ENCODE measurements around the gene ATF7IP2.
"Not testable (repeated sequence)": the region's sequence is repeated elsewhere in the genome, so short reads cannot be mapped to it uniquely, and the experiment has no call there.

The ATF7IP2 gene

DNA sequence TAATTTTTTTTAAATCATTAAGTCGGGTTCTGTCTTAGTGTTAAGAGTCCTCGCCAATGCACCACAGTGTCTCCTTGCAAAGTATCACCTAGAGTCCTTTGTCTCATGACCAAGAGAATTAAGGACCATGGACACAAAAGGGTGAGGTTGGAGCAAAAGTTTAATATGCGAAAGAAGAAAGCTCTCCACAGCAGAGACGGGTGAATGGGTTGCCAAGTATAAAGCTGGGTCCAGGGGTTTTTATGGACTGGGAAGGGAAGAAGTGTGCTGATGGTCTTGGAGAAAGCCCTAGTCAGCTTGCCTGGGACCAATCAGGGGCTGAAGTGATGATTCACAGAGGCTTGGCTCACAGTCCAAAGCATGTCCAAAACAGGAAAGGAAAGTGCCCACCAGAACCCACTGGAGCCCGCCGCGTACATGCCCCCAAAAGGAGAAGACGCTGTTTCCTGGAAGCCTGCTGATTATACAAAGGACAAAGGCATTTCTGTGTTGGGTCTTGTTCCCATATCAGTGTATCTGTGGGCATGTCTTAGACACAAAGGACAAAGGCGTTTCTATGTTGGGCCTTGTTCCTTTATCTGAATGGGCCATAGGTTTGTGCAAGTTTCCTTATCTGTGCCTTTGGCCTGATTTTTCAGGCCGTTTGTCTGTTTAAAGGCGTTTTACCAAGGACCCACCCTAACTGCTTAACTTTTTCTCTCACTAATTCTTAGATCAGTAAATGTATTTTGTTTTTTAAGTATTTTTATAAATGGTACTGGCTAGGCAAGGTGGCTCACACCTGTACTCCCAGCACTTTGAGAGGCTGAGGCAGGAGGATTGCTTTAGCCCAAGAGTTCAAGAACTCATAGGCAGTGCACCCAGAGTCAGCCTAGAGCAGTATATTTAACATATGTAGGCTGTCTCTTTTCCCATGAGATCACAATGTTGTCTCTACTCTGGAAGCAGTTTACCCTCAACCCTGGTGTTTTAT, 28.7 kb upstream of the ATF7IP2 start:
- H3K27ac ChIP-seq (ENCODE audit: low read depth, low read length): no peak overlapping the region

DNA sequence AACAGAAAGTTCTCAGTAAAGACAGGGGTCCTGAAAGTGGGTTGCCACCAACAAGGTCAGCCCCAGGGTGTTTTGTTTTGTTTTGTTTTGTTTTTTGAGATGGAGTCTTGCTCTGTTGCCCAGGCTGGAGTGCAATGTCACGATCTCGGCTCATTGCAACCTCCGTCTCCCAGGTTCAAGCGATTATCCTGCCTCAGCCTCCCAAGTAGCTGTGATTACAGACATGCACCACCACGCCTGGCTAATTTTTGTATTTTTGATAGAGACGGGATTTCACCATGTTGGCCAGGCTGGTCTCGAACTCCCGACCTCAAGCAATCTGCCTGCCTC, 24.1 kb upstream of the ATF7IP2 start:
- not testable (repeated sequence) for H3K27ac ChIP-seq (ENCODE audit: low read depth, low read length); H3K36me3 ChIP-seq (ENCODE audit: insufficient read depth, low read length); H3K4me1 ChIP-seq (ENCODE audit: control insufficient read depth, insufficient read depth, low read length, unreplicated experiment); H3K4me3 ChIP-seq (ENCODE audit: low read depth, low read length); H2AFZ ChIP-seq (ENCODE audit: low read length, unreplicated experiment); H3K27me3 ChIP-seq (ENCODE audit: insufficient read depth, low read length); H3K79me2 ChIP-seq (ENCODE audit: control insufficient read depth, insufficient read depth, low read length, unreplicated experiment)

More for the DNA sequence above, 28.7 kb upstream of the ATF7IP2 start:
- Histone ChIP-seq H2AFZ (ENCODE audit: low read length, unreplicated experiment) (no peak overlapping the region), H3K36me3 (ENCODE audit: insufficient read depth, low read length) (no peaks in the 10 kb centered on the region), H3K79me2 (ENCODE audit: control insufficient read depth, insufficient read depth, low read length, unreplicated experiment) (no peaks in the 10 kb centered on the region), H3K4me3 (ENCODE audit: low read depth, low read length) (no peak overlapping the region), H3K27me3 (ENCODE audit: insufficient read depth, low read length) (no peaks in the 10 kb centered on the region), H3K4me1 (ENCODE audit: control insufficient read depth, insufficient read depth, low read length, unreplicated experiment) (no peaks in the 10 kb centered on the region)

DNA sequence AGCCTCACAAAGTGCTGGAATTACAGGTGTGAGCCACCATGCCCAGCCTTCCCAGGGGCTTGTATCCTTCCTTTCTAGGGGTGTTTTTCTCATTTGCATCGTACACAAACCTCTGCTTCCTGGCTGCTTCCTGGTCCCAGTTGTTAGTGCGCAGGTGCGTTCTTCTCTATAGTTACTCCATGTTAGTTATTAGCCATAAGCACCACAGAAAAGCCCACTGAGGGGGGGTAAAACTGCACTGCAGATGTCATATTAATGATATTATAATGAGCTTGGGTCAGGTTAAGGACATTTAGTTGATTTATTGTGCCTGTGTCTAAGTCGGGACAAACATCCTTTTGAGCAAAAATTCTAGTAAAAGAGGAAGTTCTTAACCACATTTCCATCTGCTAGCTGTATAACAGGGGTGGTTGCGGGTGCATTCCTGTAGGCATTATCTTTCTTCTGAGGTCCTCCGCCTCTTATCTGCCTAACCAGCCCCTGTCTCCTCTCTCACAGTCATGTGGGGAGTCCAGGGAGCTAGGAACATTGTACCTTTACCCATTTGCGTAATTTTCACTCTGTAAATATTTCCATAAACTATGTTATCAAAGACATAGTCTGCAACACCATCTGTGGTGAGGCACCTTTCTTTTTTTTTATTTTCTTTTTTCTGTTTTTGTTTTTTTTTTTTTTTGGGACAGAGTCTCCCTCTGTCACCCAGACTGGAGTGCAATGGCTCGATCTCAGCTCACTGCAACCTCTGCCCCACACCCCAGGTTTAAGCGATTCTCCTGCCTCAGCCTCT, 23.6 kb upstream of the ATF7IP2 start:
- Histone ChIP-seq H3K27me3 (ENCODE audit: insufficient read depth, low read length) (no peaks in the 10 kb centered on the region), H3K36me3 (ENCODE audit: insufficient read depth, low read length) (no peaks in the 10 kb centered on the region), H3K79me2 (ENCODE audit: control insufficient read depth, insufficient read depth, low read length, unreplicated experiment) (no peaks in the 10 kb centered on the region), H3K4me1 (ENCODE audit: control insufficient read depth, insufficient read depth, low read length, unreplicated experiment) (no peaks in the 10 kb centered on the region), H3K27ac (ENCODE audit: low read depth, low read length) (no peak overlapping the region), H3K4me3 (ENCODE audit: low read depth, low read length) (no peak overlapping the region), H2AFZ (ENCODE audit: low read length, unreplicated experiment) (no peak overlapping the region)

DNA sequence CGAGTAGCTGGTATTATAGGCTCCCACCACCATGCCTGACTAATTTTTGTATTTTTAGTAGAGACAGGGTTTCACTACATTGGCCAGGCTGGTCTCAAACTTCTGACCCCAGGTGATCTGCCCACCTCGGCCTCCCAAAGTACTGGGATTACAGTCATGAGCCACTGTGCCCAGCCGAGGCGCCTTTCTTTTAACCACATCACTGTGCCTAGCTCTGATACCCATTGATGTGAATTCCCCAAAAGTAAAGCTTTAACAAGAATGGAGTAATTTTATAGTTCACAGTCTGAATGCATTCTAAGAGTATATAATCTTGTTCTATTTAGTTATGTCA, 23.0 kb upstream of the ATF7IP2 start:
- not testable (repeated sequence) for H3K27me3 ChIP-seq (ENCODE audit: insufficient read depth, low read length); H3K4me3 ChIP-seq (ENCODE audit: low read depth, low read length); H3K4me1 ChIP-seq (ENCODE audit: control insufficient read depth, insufficient read depth, low read length, unreplicated experiment); H2AFZ ChIP-seq (ENCODE audit: low read length, unreplicated experiment); H3K79me2 ChIP-seq (ENCODE audit: control insufficient read depth, insufficient read depth, low read length, unreplicated experiment); H3K36me3 ChIP-seq (ENCODE audit: insufficient read depth, low read length); H3K27ac ChIP-seq (ENCODE audit: low read depth, low read length)

DNA sequence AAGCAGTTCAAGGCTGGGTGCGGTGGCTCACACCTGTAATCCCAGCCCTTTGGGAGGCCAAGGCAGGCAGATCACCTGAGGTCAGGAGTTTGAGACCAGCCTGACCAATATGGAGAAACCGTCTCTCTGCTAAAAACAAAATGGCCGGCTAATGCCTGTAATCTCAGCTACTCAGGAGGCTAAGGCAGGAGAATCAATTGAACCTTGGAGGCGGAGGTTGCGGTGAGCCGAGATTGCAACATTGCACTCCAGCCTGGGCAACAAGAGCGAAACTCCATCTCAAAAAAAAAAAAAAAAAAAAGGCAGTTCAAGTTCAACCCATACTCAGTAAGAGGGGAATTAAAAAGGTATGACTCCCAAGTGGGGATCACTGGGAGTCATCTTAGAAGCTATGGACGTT, 19.2 kb upstream of the ATF7IP2 start:
- H3K27ac ChIP-seq (ENCODE audit: low read depth, low read length); H3K36me3 ChIP-seq (ENCODE audit: insufficient read depth, low read length); H3K27me3 ChIP-seq (ENCODE audit: insufficient read depth, low read length); H3K4me1 ChIP-seq (ENCODE audit: control insufficient read depth, insufficient read depth, low read length, unreplicated experiment); H2AFZ ChIP-seq (ENCODE audit: low read length, unreplicated experiment); H3K4me3 ChIP-seq (ENCODE audit: low read depth, low read length); H3K79me2 ChIP-seq (ENCODE audit: control insufficient read depth, insufficient read depth, low read length, unreplicated experiment): not testable (repeated sequence)

DNA sequence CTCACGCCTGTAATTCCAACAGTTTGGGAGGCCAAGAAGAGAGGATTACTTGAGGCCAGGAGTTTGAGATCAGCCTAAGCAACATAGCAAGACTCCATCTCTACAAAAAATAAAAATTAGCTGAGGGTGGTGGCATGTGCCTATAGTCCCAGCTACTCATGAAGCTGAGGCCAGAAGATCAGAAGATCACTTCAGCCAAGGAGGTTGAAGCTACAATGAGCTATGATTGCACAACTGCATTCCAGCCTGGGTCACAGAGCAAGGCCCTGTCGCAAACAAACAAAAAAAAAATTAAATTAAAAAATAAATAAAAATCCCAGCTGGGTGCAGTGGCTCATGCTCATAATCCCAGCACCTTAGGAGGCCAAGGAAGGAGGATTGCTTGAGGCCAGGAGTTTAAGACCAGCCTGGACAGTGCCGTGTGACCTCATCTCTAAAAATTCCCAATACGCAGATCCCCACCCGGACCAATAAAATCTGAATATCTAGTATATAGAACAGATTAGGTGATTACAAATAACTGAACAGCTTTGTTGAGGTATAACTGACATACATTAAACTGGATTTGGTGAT, 18.2 kb upstream of the ATF7IP2 start:
- no peaks in the 10 kb centered on the region for H3K36me3 ChIP-seq (ENCODE audit: insufficient read depth, low read length)
- H3K79me2 ChIP-seq (ENCODE audit: control insufficient read depth, insufficient read depth, low read length, unreplicated experiment): no peaks in the 10 kb centered on the region
- H2AFZ ChIP-seq (ENCODE audit: low read length, unreplicated experiment): no peak overlapping the region
- H3K4me3 ChIP-seq (ENCODE audit: low read depth, low read length): no peak overlapping the region
- H3K27ac ChIP-seq (ENCODE audit: low read depth, low read length): no peak overlapping the region
- no peaks in the 10 kb centered on the region for H3K4me1 ChIP-seq (ENCODE audit: control insufficient read depth, insufficient read depth, low read length, unreplicated experiment)
- H3K27me3 ChIP-seq (ENCODE audit: insufficient read depth, low read length): no peaks in the 10 kb centered on the region

DNA sequence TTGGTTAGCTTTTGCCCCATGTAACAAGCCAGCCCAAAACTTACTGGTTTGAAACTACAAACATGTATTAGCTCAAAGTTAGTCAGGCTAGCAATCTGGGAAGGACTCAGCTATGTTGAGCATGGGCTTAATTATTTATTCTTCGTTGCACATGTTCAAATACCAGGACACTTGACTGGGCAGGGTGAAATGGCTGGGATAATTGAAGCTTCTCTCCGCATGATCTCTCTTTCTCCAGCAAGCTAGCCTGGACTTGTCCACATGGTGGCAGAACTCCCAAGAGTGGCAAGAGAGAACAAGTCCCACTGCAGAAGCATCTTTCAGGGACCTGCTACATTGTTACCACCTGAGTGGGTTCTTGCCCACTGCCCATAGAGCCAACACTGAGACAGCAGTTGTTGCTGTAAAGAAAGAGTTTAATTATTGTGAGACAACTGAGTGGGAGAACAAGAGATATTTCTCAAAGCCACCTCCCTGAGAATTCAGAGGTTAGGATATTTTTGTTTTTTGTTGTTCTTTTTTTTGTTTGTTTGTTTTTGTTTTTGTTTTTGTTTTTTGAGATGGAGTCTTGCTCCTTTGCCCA, 16.8 kb upstream of the ATF7IP2 start:
- H3K4me1 ChIP-seq (ENCODE audit: control insufficient read depth, insufficient read depth, low read length, unreplicated experiment): no peaks in the 10 kb centered on the region
- H3K79me2 ChIP-seq (ENCODE audit: control insufficient read depth, insufficient read depth, low read length, unreplicated experiment): no peaks in the 10 kb centered on the region
- H2AFZ ChIP-seq (ENCODE audit: low read length, unreplicated experiment): no peak overlapping the region
- H3K27me3 ChIP-seq (ENCODE audit: insufficient read depth, low read length): no peaks in the 10 kb centered on the region
- no peak overlapping the region for H3K4me3 ChIP-seq (ENCODE audit: low read depth, low read length)
- no peak overlapping the region for H3K27ac ChIP-seq (ENCODE audit: low read depth, low read length)
- no peaks in the 10 kb centered on the region for H3K36me3 ChIP-seq (ENCODE audit: insufficient read depth, low read length)

DNA sequence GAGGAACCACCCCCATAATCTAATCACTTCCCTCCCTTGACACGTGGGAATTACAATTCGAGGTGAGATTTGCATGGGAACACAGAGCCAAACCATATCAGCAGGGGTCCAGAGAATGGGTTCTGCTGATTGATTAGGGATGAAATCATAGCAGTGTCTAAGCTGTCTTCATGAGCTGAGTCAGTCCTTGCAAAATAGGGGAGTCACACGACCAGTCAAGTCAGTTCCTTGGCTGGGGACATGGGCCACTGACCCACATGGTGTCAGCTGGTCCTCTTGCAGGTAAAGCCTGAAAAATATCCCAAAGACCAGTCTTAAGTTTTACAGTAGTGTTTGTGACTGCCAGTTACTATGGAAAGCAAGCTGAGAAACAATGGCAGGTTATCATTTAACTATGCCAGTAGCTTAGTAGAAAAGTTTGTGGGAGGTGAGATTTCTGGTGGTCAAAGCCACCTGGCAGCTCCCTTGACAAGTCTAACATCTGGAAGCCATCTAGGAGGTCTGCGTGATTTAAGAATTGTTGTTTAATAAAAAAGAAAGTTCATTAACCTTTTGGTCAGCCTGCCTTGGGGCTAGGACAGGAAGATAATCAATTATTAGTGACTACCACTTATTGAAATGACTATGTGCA, 15.7 kb upstream of the ATF7IP2 start:
- Histone ChIP-seq H3K4me3 (ENCODE audit: low read depth, low read length) (no peak overlapping the region), H3K4me1 (ENCODE audit: control insufficient read depth, insufficient read depth, low read length, unreplicated experiment) (no peaks in the 10 kb centered on the region), H2AFZ (ENCODE audit: low read length, unreplicated experiment) (no peak overlapping the region), H3K36me3 (ENCODE audit: insufficient read depth, low read length) (no peaks in the 10 kb centered on the region), H3K27ac (ENCODE audit: low read depth, low read length) (no peak overlapping the region), H3K27me3 (ENCODE audit: insufficient read depth, low read length) (no peaks in the 10 kb centered on the region), H3K79me2 (ENCODE audit: control insufficient read depth, insufficient read depth, low read length, unreplicated experiment) (no peaks in the 10 kb centered on the region)

DNA sequence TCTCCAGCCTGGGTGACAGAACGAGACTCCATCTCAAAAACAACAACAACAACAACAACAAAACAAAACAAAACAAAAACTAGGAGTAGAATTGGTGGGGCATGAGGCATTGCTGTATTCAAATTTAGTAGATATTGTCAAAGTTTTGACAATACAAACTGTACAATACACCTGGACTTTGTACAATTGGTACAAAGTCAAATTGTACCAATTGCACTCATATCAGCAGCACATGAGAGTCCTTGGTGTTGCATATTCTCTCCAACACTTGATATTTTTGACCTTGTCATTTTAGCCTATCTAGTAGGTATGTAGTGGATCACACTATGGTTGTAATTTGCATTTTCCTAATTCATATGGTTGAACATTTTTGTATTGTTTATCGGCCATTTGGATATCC, 14.3 kb upstream of the ATF7IP2 start:
- no peak overlapping the region for H3K27ac ChIP-seq (ENCODE audit: low read depth, low read length)
- no peaks in the 10 kb centered on the region for H3K4me1 ChIP-seq (ENCODE audit: control insufficient read depth, insufficient read depth, low read length, unreplicated experiment)
- no peak overlapping the region for H2AFZ ChIP-seq (ENCODE audit: low read length, unreplicated experiment)
- no peaks in the 10 kb centered on the region for H3K36me3 ChIP-seq (ENCODE audit: insufficient read depth, low read length)
- no peaks in the 10 kb centered on the region for H3K79me2 ChIP-seq (ENCODE audit: control insufficient read depth, insufficient read depth, low read length, unreplicated experiment)
- no peak overlapping the region for H3K4me3 ChIP-seq (ENCODE audit: low read depth, low read length)
- no peaks in the 10 kb centered on the region for H3K27me3 ChIP-seq (ENCODE audit: insufficient read depth, low read length)

DNA sequence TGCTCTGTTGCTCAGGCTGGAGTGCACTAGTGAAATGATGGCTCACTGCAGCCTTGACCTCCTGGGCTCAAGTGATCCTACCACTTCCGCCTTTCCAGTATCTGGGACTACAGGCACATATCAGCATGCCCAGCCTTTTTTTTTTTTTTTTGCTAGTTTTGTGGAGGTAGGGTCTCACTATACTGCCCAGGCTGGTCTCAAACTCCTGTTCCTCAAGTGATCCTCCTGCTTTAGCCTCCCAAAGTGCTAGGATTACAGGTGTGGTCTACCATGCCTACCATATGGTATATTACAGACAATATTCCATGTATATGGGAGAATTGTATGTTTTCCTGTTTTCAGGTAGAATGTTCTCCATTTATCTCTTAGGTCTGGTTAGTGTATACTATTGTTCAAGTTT, 12.3 kb upstream of the ATF7IP2 start:
- Histone ChIP-seq H3K4me1 (ENCODE audit: control insufficient read depth, insufficient read depth, low read length, unreplicated experiment) (no peaks in the 10 kb centered on the region), H3K36me3 (ENCODE audit: insufficient read depth, low read length) (no peaks in the 10 kb centered on the region), H3K4me3 (ENCODE audit: low read depth, low read length) (no peak overlapping the region), H3K27me3 (ENCODE audit: insufficient read depth, low read length) (no peaks in the 10 kb centered on the region), H3K79me2 (ENCODE audit: control insufficient read depth, insufficient read depth, low read length, unreplicated experiment) (no peaks in the 10 kb centered on the region), H3K27ac (ENCODE audit: low read depth, low read length) (no peak overlapping the region), H2AFZ (ENCODE audit: low read length, unreplicated experiment) (no peak overlapping the region)

Data from ACC112 (cell line).